Lower leg skin (tissue), 4 donors: ENCODE results near the gene TMEM123. TPM values are rescaled to one million over a fixed set of nuclear protein-coding genes. Genes with fewer than 3 reads are reported as not detected.

Experiments
- DNase-seq, 2 donors: peaks; one replicate each; pipeline ENCODE4 v3.0.0-alpha.2; 2019; ENCODE audit warnings: low spot score in 2 of 2
- H3K4me3 ChIP-seq: fragments of 200-600 bp; sonication (generic); 2 replicates; pipeline ENCODE4 v1.5.1; 2017; ENCODE audit warnings: mild to moderate bottlenecking, low read depth; ENCODE audit not compliant: poor library complexity, severe bottlenecking
- CTCF ChIP-seq, 3 donors: fragments of 450-650 bp; IDR thresholded peaks; one replicate each; pipeline ENCODE4 v1.5.1; 2016; ENCODE audit warnings: antibody characterized with exemption in 3 of 3, mild to moderate bottlenecking in 3 of 3, moderate library complexity in 2 of 3
- POLR2A ChIP-seq, 2 donors: fragments of 450-650 bp; IDR thresholded peaks; one replicate each; pipeline ENCODE4 v1.6.1; 2016 to 2017; ENCODE audit warnings: antibody characterized with exemption in 2 of 2, mild to moderate bottlenecking in 1 of 2, moderate library complexity in 1 of 2
- WGBS, 2 donors: methylation state at CpG; one replicate each; pipeline ENCODE4 v1.1.5; 2018; 5-methylcytosine and 5-hydroxymethylcytosine counted together
- intact Hi-C: fragments of 100-400 bp; cut with DNase I; formaldehyde crosslinking; loops from one replicate; pipeline ENCODE4 v1.15.0; 2023; ENCODE audit warnings: low total_unique reads
- total RNA-seq, 4 donors: library from RNA; depleted of rRNA; stranded (reverse); fragments of >200 nt; gene quantifications; one replicate each; pipeline ENCODE4 v1.1.0, GENCODE V29; 2016

TMEM123 gene
- total RNA-seq, 4 donors from 2014 or later: 158 to 250 (median 206) TPM

- intact Hi-C loops: no loop called here
- TF ChIP-seq POLR2A (IDR thresholded peaks at IDR 0.05): no peak
- no peak for TF ChIP-seq CTCF (IDR thresholded peaks at IDR 0.05)
- 51 to 58% methylated on average over 3 of the region's 3 CpGs for WGBS, 2 donors
- H3K4me3 ChIP-seq: no peak overlapping the region
- no peak for DNase-seq
Measured at GRCh38 chr11:102430158-102430836, 22.3 kb downstream of the TMEM123 start.

- H3K4me3 ChIP-seq: no peak overlapping the region
- intact Hi-C loops: no loop called here
- WGBS, 2 donors: 77 to 78% methylated on average over 4 of the region's 4 CpGs
- TF ChIP-seq POLR2A (IDR thresholded peaks at IDR 0.05) (no peak), CTCF (IDR thresholded peaks at IDR 0.05) (no peak)
- DNase-seq: no peak
Measured at GRCh38 chr11:102429691-102430090, 22.9 kb downstream of the TMEM123 start.

- WGBS, 2 donors: 74 to 75% methylated on average over 3 of the region's 3 CpGs
- DNase-seq: no peak
- intact Hi-C loops: no loop called here
- TF ChIP-seq POLR2A (IDR thresholded peaks at IDR 0.05) (no peak), CTCF (IDR thresholded peaks at IDR 0.05) (no peak)
- H3K4me3 ChIP-seq: no peak overlapping the region
Measured at GRCh38 chr11:102429226-102429625, 23.3 kb downstream of the TMEM123 start.

- H3K4me3 ChIP-seq: no peak overlapping the region
- 91% methylated on average over 4 of the region's 4 CpGs for WGBS, 2 donors
- intact Hi-C loops: no loop called here
- TF ChIP-seq POLR2A (IDR thresholded peaks at IDR 0.05) (no peak), CTCF (IDR thresholded peaks at IDR 0.05) (no peak)
- no peak for DNase-seq
Measured at GRCh38 chr11:102428696-102429095, 23.9 kb downstream of the TMEM123 start.

GRCh38 chr11:102427068-102427467 lies 25.5 kb downstream of the TMEM123 start:
- TF ChIP-seq CTCF (IDR thresholded peaks at IDR 0.05) (no peak), POLR2A (IDR thresholded peaks at IDR 0.05) (no peak)
- intact Hi-C loops: no loop called here
- WGBS, 2 donors: 0% methylated on average over 1 of the region's 1 CpG
- no peak overlapping the region for H3K4me3 ChIP-seq
- DNase-seq: no peak

GRCh38 chr11:102426570-102426969 lies 26.0 kb downstream of the TMEM123 start:
- DNase-seq: no peak
- intact Hi-C loops: no loop called here
- no peak overlapping the region for H3K4me3 ChIP-seq
- no peak for TF ChIP-seq CTCF (IDR thresholded peaks at IDR 0.05)
- TF ChIP-seq POLR2A (IDR thresholded peaks at IDR 0.05): no peak
